OCI-LY3 (cell line): Measurements from ENCODE around the gene BRAP.

Source experiments
- CTCF ChIP-seq: fragments of 200-600, 300-600 bp; sonication (generic); IDR thresholded peaks from 2 replicates; pipeline ENCODE4 v1.5.1; 2014; ENCODE audit warnings: antibody characterized with exemption, low read length, low read depth
- EZH2phosphoT487 ChIP-seq: fragments of 200-600 bp; shearing (Covaris generic); IDR thresholded peaks from 2 replicates; pipeline ENCODE4 v1.6.1; 2018; ENCODE audit warnings: antibody characterized with exemption, mixed run types, low read depth

- TF ChIP-seq CTCF, result no peak; the same call in 1 of the 2 replicates
- TF ChIP-seq EZH2phosphoT487, result no peak
Observed at GRCh38 chr12:111692575-111693210, 6.9 kb upstream of the BRAP start.
